ENCODE data around the gene FXR2. TPM values are rescaled to one million over a fixed set of nuclear protein-coding genes. Genes with fewer than 3 reads are reported as not detected.

FXR2 gene
- total RNA-seq, 1 donor from 2014 or later, result 108 TPM

DNA sequence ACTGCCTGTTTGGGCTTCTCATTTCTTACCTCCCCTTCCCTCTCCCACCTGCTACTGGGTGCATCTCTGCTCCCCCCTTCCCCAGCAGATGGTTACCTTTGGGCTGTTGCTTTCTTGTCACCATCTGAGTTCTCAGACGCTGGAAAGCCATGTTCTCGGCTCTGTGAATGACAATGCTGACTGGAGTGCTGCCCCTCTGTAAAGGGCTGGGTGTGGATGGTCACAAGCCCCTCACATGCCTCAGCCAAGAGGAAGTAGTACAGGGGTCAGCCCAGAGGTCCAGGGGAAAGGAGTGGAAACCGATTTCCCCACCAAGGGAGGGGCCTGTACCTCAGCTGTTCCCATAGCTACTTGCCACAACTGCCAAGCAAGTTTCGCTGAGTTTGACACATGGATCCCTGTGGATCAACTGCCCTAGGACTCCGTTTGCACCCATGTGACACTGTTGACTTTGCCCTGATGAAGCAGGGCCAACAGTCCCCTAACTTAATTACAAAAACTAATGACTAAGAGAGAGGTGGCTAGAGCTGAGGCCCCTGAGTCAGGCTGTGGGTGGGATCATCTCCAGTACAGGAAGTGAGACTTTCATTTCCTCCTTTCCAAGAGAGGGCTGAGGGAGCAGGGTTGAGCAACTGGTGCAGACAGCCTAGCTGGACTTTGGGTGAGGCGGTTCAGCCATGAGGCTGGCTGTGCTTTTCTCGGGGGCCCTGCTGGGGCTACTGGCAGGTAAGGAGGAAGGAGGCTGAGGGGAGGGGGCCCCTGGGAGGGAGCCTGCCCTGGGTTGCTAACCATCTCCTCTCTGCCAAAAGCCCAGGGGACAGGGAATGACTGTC is 35.5 kb downstream of the FXR2 start, which contains the start of gene CD68:
Gene CD68, plus strand, starts transcription at position 638 of the 833 bp plus-strand sequence. Its CDS starts 40 bp downstream, at position 678.
- Mint-ChIP-seq H3K4me3 (ENCODE audit: unreplicated experiment) (peak within 1 kb of the TSS; percentile 68), H3K27ac (ENCODE audit: unreplicated experiment) (peak within 1 kb of the TSS; percentile 29), H3K4me1 (ENCODE audit: low read depth, unreplicated experiment) (peaks cover 35% of the 10 kb centered on the region), H3K27me3 (ENCODE audit: unreplicated experiment) (peaks cover 9% of the 10 kb centered on the region), H3K36me3 (ENCODE audit: unreplicated experiment) (peaks cover 4% of the 10 kb centered on the region), H3K9me3 (ENCODE audit: unreplicated experiment) (peaks cover 21% of the 10 kb centered on the region)
- TF ChIP-seq, protein P1, sequence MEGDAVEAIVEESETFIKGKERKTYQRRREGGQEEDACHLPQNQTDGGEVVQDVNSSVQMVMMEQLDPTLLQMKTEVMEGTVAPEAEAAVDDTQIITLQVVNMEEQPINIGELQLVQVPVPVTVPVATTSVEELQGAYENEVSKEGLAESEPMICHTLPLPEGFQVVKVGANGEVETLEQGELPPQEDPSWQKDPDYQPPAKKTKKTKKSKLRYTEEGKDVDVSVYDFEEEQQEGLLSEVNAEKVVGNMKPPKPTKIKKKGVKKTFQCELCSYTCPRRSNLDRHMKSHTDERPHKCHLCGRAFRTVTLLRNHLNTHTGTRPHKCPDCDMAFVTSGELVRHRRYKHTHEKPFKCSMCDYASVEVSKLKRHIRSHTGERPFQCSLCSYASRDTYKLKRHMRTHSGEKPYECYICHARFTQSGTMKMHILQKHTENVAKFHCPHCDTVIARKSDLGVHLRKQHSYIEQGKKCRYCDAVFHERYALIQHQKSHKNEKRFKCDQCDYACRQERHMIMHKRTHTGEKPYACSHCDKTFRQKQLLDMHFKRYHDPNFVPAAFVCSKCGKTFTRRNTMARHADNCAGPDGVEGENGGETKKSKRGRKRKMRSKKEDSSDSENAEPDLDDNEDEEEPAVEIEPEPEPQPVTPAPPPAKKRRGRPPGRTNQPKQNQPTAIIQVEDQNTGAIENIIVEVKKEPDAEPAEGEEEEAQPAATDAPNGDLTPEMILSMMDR (IDR thresholded peaks at IDR 0.05; ENCODE audit: partially characterized antibody, unreplicated experiment), result no peak
- DNase-seq, result no peak

DNA sequence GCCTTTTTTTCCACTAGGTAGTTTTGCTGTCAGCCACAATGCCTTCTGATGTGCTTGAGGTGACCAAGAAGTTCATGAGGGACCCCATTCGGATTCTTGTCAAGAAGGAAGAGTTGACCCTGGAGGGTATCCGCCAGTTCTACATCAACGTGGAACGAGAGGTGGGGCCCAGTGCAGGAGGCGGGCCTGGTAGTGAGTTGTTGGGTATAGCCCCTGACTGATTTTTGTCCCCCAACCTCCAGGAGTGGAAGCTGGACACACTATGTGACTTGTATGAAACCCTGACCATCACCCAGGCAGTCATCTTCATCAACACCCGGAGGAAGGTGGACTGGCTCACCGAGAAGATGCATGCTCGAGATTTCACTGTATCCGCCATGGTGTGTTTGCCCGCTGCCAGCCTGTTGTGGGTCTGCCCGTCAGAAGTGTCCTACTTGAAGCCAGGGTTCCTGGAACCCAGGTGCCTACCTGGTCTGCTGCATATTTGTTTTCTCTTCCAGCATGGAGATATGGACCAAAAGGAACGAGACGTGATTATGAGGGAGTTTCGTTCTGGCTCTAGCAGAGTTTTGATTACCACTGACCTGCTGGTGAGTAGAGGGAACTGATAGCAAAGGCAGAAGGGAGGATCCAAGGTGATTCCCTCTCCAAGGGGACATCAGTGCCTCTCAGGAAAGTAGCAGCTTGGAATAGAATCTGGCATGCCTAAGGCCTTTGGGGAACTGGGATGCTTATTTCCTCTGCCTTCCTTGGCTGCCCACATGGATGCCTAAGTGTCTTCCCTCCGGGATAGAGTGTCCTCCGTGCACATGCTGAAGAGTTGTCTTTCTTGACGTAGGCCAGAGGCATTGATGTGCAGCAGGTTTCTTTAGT is 37.1 kb downstream of the FXR2 start:
- peak overlapping the region; percentile 72 for H3K27ac Mint-ChIP-seq (ENCODE audit: unreplicated experiment)
- H3K9me3 Mint-ChIP-seq (ENCODE audit: unreplicated experiment), result peaks cover 18% of the 10 kb centered on the region
- no peak for DNase-seq
- H3K27me3 Mint-ChIP-seq (ENCODE audit: unreplicated experiment), result peaks cover 10% of the 10 kb centered on the region
- peak overlapping the region; percentile 38 for H3K4me3 Mint-ChIP-seq (ENCODE audit: unreplicated experiment)
- peaks cover 4% of the 10 kb centered on the region for H3K36me3 Mint-ChIP-seq (ENCODE audit: unreplicated experiment)
- TF ChIP-seq, protein P1 (IDR thresholded peaks at IDR 0.05; ENCODE audit: partially characterized antibody, unreplicated experiment), result no peak
- peaks cover 37% of the 10 kb centered on the region for H3K4me1 Mint-ChIP-seq (ENCODE audit: low read depth, unreplicated experiment)

DNA sequence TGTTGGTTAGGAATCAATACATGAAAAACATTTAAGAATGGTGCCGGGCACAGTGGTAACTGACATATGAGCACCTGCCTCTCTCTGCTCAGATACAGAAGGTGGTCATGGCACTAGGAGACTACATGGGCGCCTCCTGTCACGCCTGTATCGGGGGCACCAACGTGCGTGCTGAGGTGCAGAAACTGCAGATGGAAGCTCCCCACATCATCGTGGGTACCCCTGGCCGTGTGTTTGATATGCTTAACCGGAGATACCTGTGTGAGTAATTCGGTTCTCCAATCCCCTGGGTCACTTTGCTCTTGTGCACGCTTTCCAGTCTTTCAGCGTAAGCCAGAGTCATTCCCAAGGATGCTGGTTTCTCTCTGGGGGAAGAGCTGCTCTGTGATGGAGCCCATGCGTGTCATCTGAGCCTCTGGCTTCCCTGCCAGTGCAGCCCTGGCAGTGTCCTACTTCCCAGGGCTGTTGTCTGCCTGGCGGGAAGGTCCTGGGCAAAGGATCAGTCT is 38.2 kb downstream of the FXR2 start:
- TF ChIP-seq, protein P1 (IDR thresholded peaks at IDR 0.05; ENCODE audit: partially characterized antibody, unreplicated experiment), result no peak
- Mint-ChIP-seq H3K36me3 (ENCODE audit: unreplicated experiment) (peaks cover 4% of the 10 kb centered on the region), H3K27ac (ENCODE audit: unreplicated experiment) (peak overlapping the region; percentile 43), H3K4me1 (ENCODE audit: low read depth, unreplicated experiment) (peaks cover 31% of the 10 kb centered on the region), H3K27me3 (ENCODE audit: unreplicated experiment) (peaks cover 14% of the 10 kb centered on the region), H3K9me3 (ENCODE audit: unreplicated experiment) (peaks cover 18% of the 10 kb centered on the region), H3K4me3 (ENCODE audit: unreplicated experiment) (peak overlapping the region; percentile 55)
- no peak for DNase-seq

DNA sequence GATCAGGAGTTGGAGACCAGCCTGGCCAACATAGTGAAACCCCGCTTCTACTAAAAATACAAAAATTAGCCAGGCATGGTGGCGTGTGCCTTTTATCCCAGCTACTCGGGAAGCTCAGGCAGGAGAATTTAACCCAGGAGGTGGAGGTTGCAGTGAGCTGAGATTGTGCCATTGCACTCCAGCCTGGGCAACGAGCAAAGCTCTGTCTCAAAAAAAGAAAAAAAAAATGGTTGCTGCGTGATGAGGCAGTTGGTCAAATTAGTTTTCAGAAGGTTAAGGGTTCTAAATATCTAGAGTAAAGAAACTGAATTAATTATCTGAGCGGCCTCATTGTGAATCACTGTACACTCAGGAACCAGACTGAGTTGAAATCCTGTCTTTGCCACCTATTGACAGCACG is 38.7 kb downstream of the FXR2 start:
- H3K36me3 Mint-ChIP-seq (ENCODE audit: unreplicated experiment), result peaks cover 4% of the 10 kb centered on the region

More for the DNA sequence above, 38.7 kb downstream of the FXR2 start:
- H3K27me3 Mint-ChIP-seq (ENCODE audit: unreplicated experiment), result peaks cover 13% of the 10 kb centered on the region
- TF ChIP-seq, protein P1 (IDR thresholded peaks at IDR 0.05; ENCODE audit: partially characterized antibody, unreplicated experiment), result no peak
- H3K4me1 Mint-ChIP-seq (ENCODE audit: low read depth, unreplicated experiment), result peaks cover 32% of the 10 kb centered on the region
- H3K9me3 Mint-ChIP-seq (ENCODE audit: unreplicated experiment), result peaks cover 17% of the 10 kb centered on the region
- H3K4me3 Mint-ChIP-seq (ENCODE audit: unreplicated experiment), result peak overlapping the region; percentile 98
- no peak for DNase-seq
- no peak overlapping the region for H3K27ac Mint-ChIP-seq (ENCODE audit: unreplicated experiment)
